Liver (tissue), 9 donors: ENCODE results near the gene MYCL. TPM values are rescaled to one million over a fixed set of nuclear protein-coding genes. Genes with fewer than 3 reads are reported as not detected.

ENCODE experiments used
- DNase-seq: peaks from one replicate; pipeline ENCODE4 v3.0.0-alpha.2; 2017; ENCODE audit warnings: low spot score
- H3K27ac ChIP-seq, 2 donors: one replicate each; pipeline ENCODE4 v1.7.0; 2013; ENCODE audit warnings: inconsistent platforms in 2 of 2, low read length in 2 of 2, control low read depth in 1 of 2, low read depth in 1 of 2, mild to moderate bottlenecking in 1 of 2
- H3K27me3 ChIP-seq, 4 donors: one replicate each; pipeline versions ENCODE4 v1.6.1 to v1.7.0; 2013; ENCODE audit warnings: low read length in 3 of 4, inconsistent platforms in 1 of 4, mild to moderate bottlenecking in 1 of 4, moderate library complexity in 1 of 4; ENCODE audit not compliant: control insufficient read depth in 4 of 4, insufficient read depth in 4 of 4
- H3K36me3 ChIP-seq, 4 donors: one replicate each; pipeline versions ENCODE4 v1.6.1 to v1.7.0; 2013; ENCODE audit warnings: low read length in 3 of 4, mild to moderate bottlenecking in 3 of 4, low read depth in 1 of 4, moderate library complexity in 1 of 4; ENCODE audit not compliant: control insufficient read depth in 4 of 4, insufficient read depth in 3 of 4
- H3K4me1 ChIP-seq, 4 donors: one replicate each; pipeline versions ENCODE4 v1.6.1 to v1.7.0; 2013; ENCODE audit warnings: low read length in 3 of 4, mild to moderate bottlenecking in 3 of 4, moderate library complexity in 1 of 4; ENCODE audit not compliant: control insufficient read depth in 4 of 4, insufficient read depth in 4 of 4
- H3K4me3 ChIP-seq, 3 donors: one replicate each; pipeline versions ENCODE4 v1.6.1 to v1.7.0; 2013; ENCODE audit warnings: low read length in 3 of 3, control low read depth in 1 of 3, low read depth in 1 of 3, mild to moderate bottlenecking in 1 of 3
- H3K9ac ChIP-seq, 2 donors: one replicate each; pipeline ENCODE4 v1.7.0; 2013; ENCODE audit warnings: low read length in 2 of 2, mild to moderate bottlenecking in 2 of 2, moderate library complexity in 2 of 2, control low read depth in 1 of 2, low read depth in 1 of 2
- H3K9me3 ChIP-seq, 4 donors: one replicate each; pipeline versions ENCODE4 v1.6.1 to v1.7.0; 2013; ENCODE audit warnings: low read length in 3 of 4; ENCODE audit not compliant: control insufficient read depth in 4 of 4
- ATF3 ChIP-seq: IDR thresholded peaks from 2 replicates; pipeline ENCODE4 v1.6.1; 2016; ENCODE audit warnings: antibody characterized with exemption
- CTCF ChIP-seq: fragments of 150-350 bp; IDR thresholded peaks from 2 replicates; pipeline ENCODE4 v1.5.1; 2017; ENCODE audit warnings: improper control_type of control experiment, low read depth, low read length; ENCODE audit not compliant: missing input control
- EGR1 ChIP-seq, 2 donors: IDR thresholded peaks; 2 replicates each; pipeline ENCODE4 v1.6.1; 2016 to 2018; ENCODE audit warnings: antibody characterized with exemption in 2 of 2, low read depth in 2 of 2
- FOXA1 ChIP-seq: IDR thresholded peaks from 2 replicates; pipeline ENCODE4 v1.6.1; 2016; ENCODE audit warnings: antibody characterized with exemption
- FOXA2 ChIP-seq: IDR thresholded peaks from 2 replicates; pipeline ENCODE4 v1.6.1; 2016; ENCODE audit warnings: antibody characterized with exemption
- GABPA ChIP-seq, 2 donors: IDR thresholded peaks in 1 of 2; conservative IDR thresholded peaks in 1 of 2; 2 replicates each; pipeline ENCODE4 v1.6.1; 2016; ENCODE audit warnings: antibody characterized with exemption in 2 of 2, mild to moderate bottlenecking in 1 of 2, moderate library complexity in 1 of 2
- HNF4A ChIP-seq, 2 donors: conservative IDR thresholded peaks; 2 replicates each; pipeline ENCODE4 v1.6.1; 2016; ENCODE audit warnings: antibody characterized with exemption in 2 of 2, mild to moderate bottlenecking in 2 of 2
- HNF4G ChIP-seq: IDR thresholded peaks from 2 replicates; pipeline ENCODE4 v1.6.1; 2016; ENCODE audit warnings: antibody characterized with exemption
- JUND ChIP-seq, 2 donors: IDR thresholded peaks; 2 replicates each; pipeline ENCODE4 v1.6.1; 2016; ENCODE audit warnings: antibody characterized with exemption in 2 of 2
- MAX ChIP-seq: IDR thresholded peaks from 2 replicates; pipeline ENCODE4 v1.6.1; 2016; ENCODE audit warnings: antibody characterized with exemption
- NR2F2 ChIP-seq: IDR thresholded peaks from 2 replicates; pipeline ENCODE4 v1.6.1; 2016; ENCODE audit warnings: antibody characterized with exemption
- RAD21 ChIP-seq, 2 donors: IDR thresholded peaks; 2 replicates each; pipeline ENCODE4 v1.6.1; 2016; ENCODE audit warnings: antibody characterized with exemption in 2 of 2, mild to moderate bottlenecking in 2 of 2
- REST ChIP-seq: IDR thresholded peaks from 2 replicates; pipeline ENCODE4 v1.6.1; 2016; ENCODE audit warnings: antibody characterized with exemption, mild to moderate bottlenecking
- RXRA ChIP-seq, 2 donors: IDR thresholded peaks; 2 replicates each; pipeline ENCODE4 v1.6.1; 2017 to 2018; ENCODE audit warnings: antibody characterized with exemption in 2 of 2, mild to moderate bottlenecking in 1 of 2
- SP1 ChIP-seq: IDR thresholded peaks from 2 replicates; pipeline ENCODE4 v1.6.1; 2018; ENCODE audit warnings: antibody characterized with exemption, mild to moderate bottlenecking
- TAF1 ChIP-seq: conservative IDR thresholded peaks from 2 replicates; pipeline ENCODE4 v1.6.1; 2016; ENCODE audit warnings: antibody characterized with exemption, mild to moderate bottlenecking
- YY1 ChIP-seq: IDR thresholded peaks from 2 replicates; pipeline ENCODE4 v1.6.1; 2016; ENCODE audit warnings: antibody characterized with exemption, mild to moderate bottlenecking
- ZBTB33 ChIP-seq: IDR thresholded peaks from 2 replicates; pipeline ENCODE4 v1.6.1; 2016; ENCODE audit warnings: antibody characterized with exemption
- WGBS: extraction: QIAGEN DNeasy Blood & Tissue Kit; methylation state at CpG from one replicate; pipeline ENCODE4 v1.1.7; 2013; 5-methylcytosine and 5-hydroxymethylcytosine counted together
- polyA plus RNA-seq, 2 donors: library from polyadenylated mRNA; stranded (reverse) in 1 of 2; unstranded in 1 of 2; fragments of 200-250 nt in 1 of 2; fragments of >200 nt in 1 of 2; fragmentation: Nextera tagmentation in 1 of 2; extraction: Ambion mirVana in 1 of 2; gene quantifications; one replicate each; pipeline versions ENCODE4 v1.2.1 to v1.2.3, GENCODE V29; 2013 to 2015
- total RNA-seq, 2 donors: library from RNA; depleted of rRNA; stranded (reverse); fragments of >200 nt; gene quantifications; one replicate each; pipeline ENCODE4 v1.2.3, GENCODE V29; 2014
- donor health status: healthy.
- donor health status: healthy.
- donor health status: healthy.
- donor health status: healthy.
- donor health status: healthy.

MYCL gene
- total and polyA plus RNA-seq, 4 donors = 1.8 to 6.6 (median 2.5) TPM

GRCh38 chr1:39876144-39876543 lies 25.6 kb downstream of the MYCL start:
- TF ChIP-seq EGR1 (IDR thresholded peaks at IDR 0.05; ENCODE audit: low read depth in 2 of 2) (no peak), GABPA (IDR thresholded peaks at IDR 0.05 in 1 of 2, conservative IDR thresholded peaks at IDR 0.05 in 1 of 2) (no peak), FOXA1 (no peak)
- H3K36me3 ChIP-seq = peaks cover 0 to 2% (median 0%) of the 10 kb centered on the region in 4 donors
- no peaks in the 10 kb centered on the region for H3K27me3 ChIP-seq
- H3K9me3 ChIP-seq = no peaks in the 10 kb centered on the region
- peaks cover 0 to 5% (median 1%) of the 10 kb centered on the region in 4 donors for H3K4me1 ChIP-seq
- no peak overlapping the region for H3K4me3 ChIP-seq
- H3K9ac ChIP-seq = no peak overlapping the region
- no peak for DNase-seq
- H3K27ac ChIP-seq = no peak overlapping the region

GRCh38 chr1:39872698-39873097 lies 29.0 kb downstream of the MYCL start:
- Histone ChIP-seq H3K9me3 (no peaks in the 10 kb centered on the region), H3K36me3 (peaks cover 0 to 2% (median 0%) of the 10 kb centered on the region in 4 donors), H3K4me3 (no peak overlapping the region), H3K27ac (no peak overlapping the region), H3K27me3 (no peaks in the 10 kb centered on the region), H3K4me1 (peaks cover 0 to 1% (median 0%) of the 10 kb centered on the region in 4 donors), H3K9ac (no peak overlapping the region)
- 91% methylated on average over 1 of the region's 1 CpG for WGBS
- no peak for DNase-seq
- TF ChIP-seq RXRA (IDR thresholded peaks at IDR 0.05) (no peak), TAF1 (no peak), FOXA1 (no peak), SP1 (no peak), HNF4G (no peak), EGR1 (IDR thresholded peaks at IDR 0.05; ENCODE audit: low read depth in 2 of 2) (no peak), NR2F2 (no peak), CTCF (no peak)

GRCh38 chr1:39871796-39872195 lies 29.9 kb downstream of the MYCL start:
- no peak overlapping the region for H3K9ac ChIP-seq
- H3K27me3 ChIP-seq = no peaks in the 10 kb centered on the region
- DNase-seq = no peak
- H3K9me3 ChIP-seq = no peaks in the 10 kb centered on the region
- no peak overlapping the region for H3K27ac ChIP-seq
- H3K36me3 ChIP-seq = peaks cover 0 to 2% (median 0%) of the 10 kb centered on the region in 4 donors
- TF ChIP-seq ZBTB33 (no peak), RXRA (IDR thresholded peaks at IDR 0.05) (no peak), HNF4A (conservative IDR thresholded peaks at IDR 0.05) (no peak), YY1 (no peak), MAX (no peak), CTCF (no peak), JUND (IDR thresholded peaks at IDR 0.05) (no peak), ATF3 (no peak), REST (no peak), FOXA2 (no peak), RAD21 (IDR thresholded peaks at IDR 0.05) (no peak), EGR1 (IDR thresholded peaks at IDR 0.05; ENCODE audit: low read depth in 2 of 2) (no peak), HNF4G (no peak), FOXA1 (no peak), GABPA (IDR thresholded peaks at IDR 0.05 in 1 of 2, conservative IDR thresholded peaks at IDR 0.05 in 1 of 2) (no peak), SP1 (no peak), NR2F2 (no peak)
- H3K4me3 ChIP-seq = no peak overlapping the region
- H3K4me1 ChIP-seq = peaks cover 0 to 1% (median 0%) of the 10 kb centered on the region in 4 donors
